GM10266 (cell line): ENCODE results near the gene CRISP1.

Source experiments
- DNase-seq: peaks from one replicate; pipeline ENCODE4 v3.0.0; 2012; ENCODE audit errors: extremely low spot score
- CTCF ChIP-seq: IDR thresholded peaks from 2 replicates; pipeline ENCODE4 v1.5.1; 2012; ENCODE audit warnings: mild to moderate bottlenecking, low read depth; ENCODE audit not compliant: control insufficient read depth, insufficient read depth; ENCODE audit errors: missing control alignments

Gene CRISP1

GRCh38 chr6:49866485-49866943 lies at the start of gene CRISP1:
Gene CRISP1, minus strand, starts transcription at chr6:49866535. Its CDS starts 9,135 bp downstream, at chr6:49857400.
- no peak for DNase-seq
- no peak for TF ChIP-seq CTCF

- no peak for DNase-seq
- TF ChIP-seq CTCF: no peak
Observed at GRCh38 chr6:49915035-49915434, 48.7 kb upstream of the CRISP1 start.

GRCh38 chr6:49913636-49914375 lies 47.5 kb upstream of the CRISP1 start:
- no peak for DNase-seq

GRCh38 chr6:49912196-49912595 lies 45.9 kb upstream of the CRISP1 start:
- TF ChIP-seq CTCF: no peak
- DNase-seq: no peak

More at GRCh38 chr6:49913636-49914375, 47.5 kb upstream of the CRISP1 start:
- no peak for TF ChIP-seq CTCF

GRCh38 chr6:49911252-49911651 lies 44.9 kb upstream of the CRISP1 start:
- no peak for TF ChIP-seq CTCF
- DNase-seq: no peak

GRCh38 chr6:49909563-49909962 lies 43.2 kb upstream of the CRISP1 start:
- DNase-seq: no peak
- TF ChIP-seq CTCF: no peak

- no peak for DNase-seq
Observed at GRCh38 chr6:49906526-49906925, 40.2 kb upstream of the CRISP1 start.

More at GRCh38 chr6:49906526-49906925, 40.2 kb upstream of the CRISP1 start:
- TF ChIP-seq CTCF: no peak
